Right lobe of liver (tissue), 6 donors: Measurements from ENCODE around the gene NDUFS4. TPM values are rescaled to one million over a fixed set of nuclear protein-coding genes. Genes with fewer than 3 reads are reported as not detected.

Source experiments
- ATAC-seq, 4 donors: fragments of 200-7000 bp; cut with Tn5 transposase; one replicate each; pipeline ENCODE4 v1.9.1; 2020; ENCODE audit warnings: mild to moderate bottlenecking in 4 of 4, moderate library complexity in 4 of 4
- DNase-seq, 3 donors: peaks; one replicate each; pipeline ENCODE4 v3.0.0-alpha.2; 2020
- H3K27ac ChIP-seq, 3 donors: fragments of 200-600 bp; one replicate each; pipeline ENCODE4 v1.8.0; 2022
- H3K27me3 ChIP-seq, 2 donors: fragments of 200-600 bp; one replicate each; pipeline ENCODE4 v1.8.0; 2022
- H3K36me3 ChIP-seq, 4 donors: fragments of 200-600 bp; sonication (generic) in 1 of 4; one replicate each; pipeline versions ENCODE4 v1.5.1 to v1.8.0; 2017 to 2022; ENCODE audit warnings: control low read depth in 1 of 4
- H3K4me1 ChIP-seq, 4 donors: fragments of 200-600 bp; sonication (generic) in 1 of 4; one replicate each; pipeline versions ENCODE4 v1.5.1 to v1.8.0; 2017 to 2022; ENCODE audit warnings: control low read depth in 1 of 4
- H3K4me3 ChIP-seq, 3 donors: fragments of 200-600 bp; one replicate each; pipeline ENCODE4 v1.8.0; 2022
- H3K9me3 ChIP-seq, 4 donors: fragments of 200-600 bp; sonication (generic) in 1 of 4; one replicate each; pipeline versions ENCODE4 v1.5.1 to v1.8.0; 2017 to 2022; ENCODE audit warnings: control low read depth in 1 of 4
- CTCF ChIP-seq, 4 donors: fragments of 200-600 bp in 3 of 4; fragments of 450-650 bp in 1 of 4; IDR thresholded peaks; one replicate each; pipeline versions ENCODE4 v1.5.1 to v1.8.0; 2016 to 2022; ENCODE audit warnings: antibody characterized with exemption in 4 of 4, mild to moderate bottlenecking in 2 of 4
- POLR2A ChIP-seq: fragments of 450-650 bp; IDR thresholded peaks from one replicate; pipeline ENCODE4 v1.6.1; 2017; ENCODE audit warnings: antibody characterized with exemption, mild to moderate bottlenecking
- WGBS: methylation state at CpG from one replicate; pipeline ENCODE4 v1.1.6; 2018; ENCODE audit warnings: low coverage, low lambda C conversion rate; ENCODE audit not compliant: insufficient coverage; ENCODE audit errors: missing lambda C conversion rate; 5-methylcytosine and 5-hydroxymethylcytosine counted together
- intact Hi-C, 2 donors: fragments of 100-400 bp; cut with DNase I; formaldehyde crosslinking; loops; one replicate each; pipeline versions ENCODE4 v1.11.2 to v1.14.1; 2022
- total RNA-seq, 6 experiments: library from RNA; depleted of rRNA in 2 of 6; stranded (reverse); fragments of >200 nt in 2 of 6; fragmentation: NEBNext Ultra II Directional in 3 of 6; extraction: Animal tissue kit (Norgen Biotek cat#: 25700) in 3 of 6; gene quantifications; one replicate each; pipeline versions ENCODE4 v1.1.0 to v1.2.4, GENCODE V29; 2016 to 2023
- donor health status: DM: no; HTN: yes; CAD: no.
- donor health status: DM: no; HTN: no; CAD: no.
- donor health status: DM: no; HTN: no; CAD: no.
- donor health status: DM: no; HTN: yes; CAD: no.
- donor health status: DM: no; HTN: yes; CAD: no.

The NDUFS4 gene
- total RNA-seq, 6 experiments from 2014 or later: 44.3 to 69.4 (median 48.8) TPM

DNA sequence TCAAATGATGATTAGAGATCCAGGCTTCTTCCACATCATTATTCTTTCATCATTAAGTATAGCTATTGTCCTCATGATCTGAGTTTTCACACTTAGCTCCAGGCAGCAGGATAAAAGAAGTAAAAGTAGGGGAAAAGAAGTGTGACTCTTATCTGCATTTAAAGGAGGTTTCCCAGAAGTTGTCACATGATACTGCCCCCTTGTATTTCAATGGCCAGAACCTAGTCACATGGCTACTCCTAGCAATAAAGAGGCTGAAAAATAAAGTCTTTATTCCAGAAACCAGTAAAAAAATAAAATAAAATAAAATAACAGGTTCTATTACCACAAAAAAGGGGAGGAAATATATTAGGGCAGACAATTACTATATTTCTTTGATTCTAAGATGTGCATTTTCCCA is 5.3 kb upstream of the NDUFS4 start:
- ATAC-seq (no peak), DNase-seq (no peak)
- H3K36me3 ChIP-seq: no peaks in the 10 kb centered on the region
- no peak overlapping the region for H3K27ac ChIP-seq
- H3K4me3 ChIP-seq: no peak overlapping the region
- no peaks in the 10 kb centered on the region for H3K9me3 ChIP-seq
- TF ChIP-seq POLR2A (no peak), CTCF (IDR thresholded peaks at IDR 0.05) (no peak)
- no peaks in the 10 kb centered on the region for H3K4me1 ChIP-seq
- intact Hi-C loops: no loop called here
- H3K27me3 ChIP-seq: no peaks in the 10 kb centered on the region

DNA sequence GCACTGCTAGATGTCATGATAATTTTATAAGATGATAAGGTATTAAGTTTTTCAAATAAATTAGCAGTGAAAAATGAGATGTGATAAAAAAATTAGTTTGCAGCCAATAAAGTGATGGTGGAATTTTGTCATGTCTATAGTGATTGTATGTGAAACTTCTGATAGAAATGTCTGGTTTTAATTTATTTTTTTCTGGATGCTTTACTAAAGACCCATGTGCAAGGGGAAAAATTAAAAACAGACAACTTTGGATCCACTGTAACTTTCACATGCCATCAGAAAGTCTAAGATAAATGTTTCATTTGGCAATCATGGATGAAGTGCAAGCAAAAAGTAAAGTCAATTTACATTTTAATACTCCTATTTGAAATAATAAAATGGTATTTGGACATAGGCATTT is 4.4 kb upstream of the NDUFS4 start:
- intact Hi-C loops: no loop called here
- no peak for DNase-seq
- TF ChIP-seq POLR2A (no peak), CTCF (IDR thresholded peaks at IDR 0.05) (no peak)
- H3K36me3 ChIP-seq: no peaks in the 10 kb centered on the region
- H3K4me1 ChIP-seq: no peaks in the 10 kb centered on the region
- no peaks in the 10 kb centered on the region for H3K9me3 ChIP-seq
- no peak for ATAC-seq
- H3K27ac ChIP-seq: no peak overlapping the region
- no peak overlapping the region for H3K4me3 ChIP-seq
- no peaks in the 10 kb centered on the region for H3K27me3 ChIP-seq

DNA sequence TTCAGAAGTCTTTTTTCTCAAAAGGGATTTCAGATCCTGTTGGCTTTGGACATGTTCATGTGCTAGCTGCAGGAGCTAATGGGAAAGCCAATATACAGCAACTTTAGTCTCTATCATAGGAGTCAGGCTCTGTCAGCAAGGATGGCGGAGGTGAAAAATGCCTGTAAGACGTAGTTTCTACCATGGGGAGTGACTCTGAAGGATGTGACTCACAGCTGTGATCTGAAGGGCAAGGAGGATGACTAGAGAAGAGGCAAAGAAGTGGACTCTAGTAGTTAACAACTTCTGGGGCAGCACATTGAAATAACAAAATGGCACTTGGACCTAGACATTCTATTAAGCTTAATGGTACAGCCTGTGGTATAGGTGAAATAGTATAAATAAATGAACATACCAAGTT is 3.1 kb upstream of the NDUFS4 start:
- Histone ChIP-seq H3K4me1 (peaks cover 0 to 10% (median 4%) of the 10 kb centered on the region in 4 donors), H3K36me3 (no peaks in the 10 kb centered on the region), H3K27ac (no peak overlapping the region), H3K9me3 (no peaks in the 10 kb centered on the region), H3K4me3 (no peak overlapping the region), H3K27me3 (no peaks in the 10 kb centered on the region)
- ATAC-seq (no peak), DNase-seq (no peak)
- TF ChIP-seq CTCF (IDR thresholded peaks at IDR 0.05) (no peak), POLR2A (no peak)
- WGBS: 92% methylated on average over 2 of the region's 2 CpGs
- intact Hi-C loops: no loop called here

GRCh38 chr5:53558966-53559365 is 1.5 kb upstream of the NDUFS4 start:
- H3K4me3 ChIP-seq: no peak overlapping the region
- H3K9me3 ChIP-seq: no peaks in the 10 kb centered on the region
- H3K27me3 ChIP-seq: no peaks in the 10 kb centered on the region
- H3K27ac ChIP-seq: no peak overlapping the region
- no peak for TF ChIP-seq POLR2A
- TF ChIP-seq CTCF (IDR thresholded peaks at IDR 0.05): no peak
- H3K4me1 ChIP-seq: peaks cover 0 to 10% (median 4%) of the 10 kb centered on the region in 4 donors
- ATAC-seq (no peak), DNase-seq (no peak)
- intact Hi-C loops: no loop called here
- no peaks in the 10 kb centered on the region for H3K36me3 ChIP-seq

- Histone ChIP-seq H3K27me3 (no peaks in the 10 kb centered on the region), H3K4me3 (peak overlapping the region; percentile 75 to 87 (median 77)), H3K9me3 (no peaks in the 10 kb centered on the region), H3K4me1 (peaks cover 0 to 10% (median 4%) of the 10 kb centered on the region in 4 donors), H3K27ac (peak overlapping the region in 2 of 3 donors; percentile 87 to 92), H3K36me3 (no peaks in the 10 kb centered on the region)
- TF ChIP-seq POLR2A (no peak), CTCF (IDR thresholded peaks at IDR 0.05) (no peak)
- intact Hi-C loops: no loop called here
- ATAC-seq (peak; percentile 45 to 59 (median 53)), DNase-seq (no peak)
- WGBS: 11% methylated on average over 5 of the region's 5 CpGs
Observed at GRCh38 chr5:53560028-53560427, 411 bp upstream of the NDUFS4 start.
